GDM1 (cell line): ENCODE measurements around the gene ZNF316.

Experiments
- DNase-seq: peaks from one replicate; lab custom pipeline; 2025; lab: John Stamatoyannopoulos, UW

The ZNF316 gene

DNA sequence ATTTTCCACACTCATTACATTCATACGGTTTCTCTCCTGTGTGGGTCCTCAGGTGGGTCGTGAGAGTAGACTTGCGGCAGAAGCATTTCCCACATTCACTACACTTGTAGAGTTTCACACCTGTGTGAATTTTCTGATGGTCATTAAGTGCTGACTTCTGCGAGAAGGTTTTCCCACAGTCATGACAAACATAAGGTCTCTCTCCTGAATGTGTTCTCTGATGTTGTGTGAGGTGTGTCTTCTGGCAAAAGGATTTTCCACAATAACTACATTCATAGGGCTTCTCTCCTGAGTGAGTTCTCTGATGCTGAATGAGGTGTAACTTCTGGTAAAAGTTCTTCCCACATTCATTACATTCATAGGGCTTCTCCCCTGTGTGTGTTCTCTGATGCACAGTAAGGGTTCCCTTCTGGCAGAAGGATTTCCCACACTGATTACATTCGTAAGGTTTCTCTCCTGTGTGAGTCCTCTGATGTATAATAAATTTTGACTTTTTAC lies 54.5 kb downstream of the ZNF316 start:
- DNase-seq: no peak

DNA sequence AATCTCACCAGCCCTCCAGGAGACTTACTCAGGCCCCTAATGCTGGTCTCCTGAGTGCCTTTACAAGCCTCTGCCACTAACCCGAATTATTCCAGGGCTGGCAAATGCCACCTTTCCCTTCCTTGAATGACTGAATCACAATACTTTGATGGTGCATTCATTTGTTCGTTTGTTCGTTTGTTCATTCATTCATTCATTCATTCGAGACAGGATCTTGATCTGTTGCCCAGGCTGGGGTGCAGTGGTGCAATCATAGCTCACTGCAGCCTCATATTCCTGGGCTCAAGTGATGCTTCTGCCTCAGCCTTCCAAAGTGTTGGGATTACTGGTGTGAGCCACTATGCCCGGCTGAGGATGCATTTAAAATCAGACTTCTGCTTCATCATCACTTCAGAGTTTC lies 63.7 kb downstream of the ZNF316 start:
- no peak for DNase-seq

DNA sequence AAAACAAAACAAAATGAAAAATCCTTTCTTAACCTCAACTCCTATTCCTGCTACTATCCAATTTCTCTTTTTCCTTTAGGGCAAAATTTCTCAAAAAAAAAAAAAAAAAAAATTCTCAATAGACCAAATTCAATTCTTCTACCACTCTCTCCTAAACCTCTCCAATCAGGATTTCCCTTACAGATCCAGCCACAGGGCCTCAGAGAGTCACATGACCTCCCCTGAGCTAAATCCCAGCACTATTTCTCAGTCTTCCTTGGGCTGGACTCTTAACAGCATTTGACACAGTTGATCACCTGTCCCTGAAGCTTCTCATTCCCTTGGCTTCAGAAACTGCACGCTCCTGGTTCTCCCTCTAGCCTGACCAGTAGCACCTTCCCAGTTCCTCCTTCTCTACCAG lies 64.7 kb downstream of the ZNF316 start:
- DNase-seq: no peak
